GM21515 (cell line): ENCODE results near the gene RIT1.

Experiments
- ATAC-seq: cut with Tn5 transposase; IDR thresholded peaks from one replicate; pipeline ENCODE4 v1.9.1; 2021; ENCODE audit not compliant: unreplicated experiment

RIT1 gene

DNA sequence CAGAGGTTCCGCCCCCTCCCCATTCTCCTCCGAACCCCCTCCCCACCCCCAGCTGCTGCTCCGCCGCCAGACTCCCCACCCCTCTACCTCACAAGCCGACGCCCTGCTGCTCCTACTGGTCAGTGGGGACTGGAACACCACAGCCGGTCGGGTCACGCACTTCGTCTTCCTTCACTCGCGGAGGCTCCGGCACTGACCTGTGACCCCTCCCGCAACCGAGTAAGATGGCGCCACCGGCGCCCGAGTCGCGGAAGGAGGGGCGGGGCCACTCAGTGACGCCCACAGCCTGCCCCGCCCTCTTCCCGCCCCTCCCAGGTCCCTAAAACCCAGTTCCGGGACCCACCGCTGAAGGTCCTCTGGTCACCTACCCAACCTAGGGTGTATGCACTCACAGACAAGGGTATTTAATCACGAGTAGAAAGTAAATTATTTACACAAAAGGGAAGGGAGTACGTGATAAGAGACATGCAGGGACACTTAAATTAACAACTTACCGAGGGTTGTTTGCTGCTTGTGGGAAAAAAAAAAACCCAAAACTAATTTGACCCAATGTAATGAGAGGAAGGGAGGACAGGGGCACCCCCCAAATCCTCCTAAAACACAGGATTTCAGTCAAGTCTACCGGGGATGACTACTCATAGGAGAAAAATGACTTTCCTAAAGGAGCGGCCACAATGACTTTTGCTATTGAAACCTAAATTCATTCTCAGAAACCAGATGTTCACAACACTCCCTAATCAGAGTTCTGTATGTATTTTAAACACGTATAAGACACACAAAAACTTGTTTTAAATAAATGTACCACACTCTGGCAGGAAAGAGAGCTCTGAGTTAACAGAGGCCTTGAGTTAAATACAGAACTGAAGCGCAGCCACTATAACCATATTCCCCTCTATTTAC is at the start of gene RIT1:
Gene RIT1 (minus strand): TSS at position 194 of the 900 bp plus-strand sequence. CDS start 588 bp downstream, outside the sequence.
- peak; percentile 82 for ATAC-seq

GRCh38 chr1:155960081-155960745 is 49.1 kb upstream of the RIT1 start:
- ATAC-seq: no peak

- no peak for ATAC-seq
Observed at GRCh38 chr1:155957411-155957915, 46.3 kb upstream of the RIT1 start.

DNA sequence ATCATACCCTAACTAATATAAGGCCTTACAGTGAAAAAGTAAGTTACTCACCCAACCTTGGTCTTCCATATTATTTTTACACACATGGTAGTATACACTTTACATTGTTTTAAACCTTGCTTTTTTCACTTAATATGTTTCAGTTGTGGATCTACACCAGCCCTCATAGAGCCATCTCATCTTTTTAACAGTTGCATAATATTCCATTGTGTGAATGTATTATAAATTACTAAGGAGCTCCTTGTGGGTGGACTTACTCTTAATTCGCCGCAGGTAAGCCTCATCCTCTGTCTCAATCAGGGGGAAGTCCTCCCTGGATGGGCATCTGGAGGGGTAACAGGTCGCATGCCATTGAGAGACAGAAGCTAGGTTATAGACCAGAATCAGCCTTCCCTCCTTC is 43.5 kb upstream of the RIT1 start:
- no peak for ATAC-seq

DNA sequence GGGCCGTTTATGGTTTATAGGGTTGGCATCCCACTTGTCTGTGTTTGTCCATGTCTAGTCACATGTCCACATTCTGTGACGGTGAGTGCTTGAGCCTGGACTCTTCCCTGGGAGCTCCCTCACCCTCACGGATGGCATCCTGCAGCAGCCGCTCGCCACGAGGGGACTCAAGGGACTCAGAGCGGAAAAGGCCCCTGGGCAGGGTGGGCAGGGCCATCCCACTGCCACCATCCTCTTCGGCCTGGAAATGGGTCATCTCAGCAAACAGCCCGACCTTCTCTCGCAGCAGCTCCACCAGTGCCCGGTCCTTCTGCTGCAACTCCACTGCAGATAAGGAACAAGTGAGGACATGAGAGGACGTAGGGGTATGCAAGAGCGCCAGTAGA is 41.3 kb upstream of the RIT1 start:
- ATAC-seq: no peak

DNA sequence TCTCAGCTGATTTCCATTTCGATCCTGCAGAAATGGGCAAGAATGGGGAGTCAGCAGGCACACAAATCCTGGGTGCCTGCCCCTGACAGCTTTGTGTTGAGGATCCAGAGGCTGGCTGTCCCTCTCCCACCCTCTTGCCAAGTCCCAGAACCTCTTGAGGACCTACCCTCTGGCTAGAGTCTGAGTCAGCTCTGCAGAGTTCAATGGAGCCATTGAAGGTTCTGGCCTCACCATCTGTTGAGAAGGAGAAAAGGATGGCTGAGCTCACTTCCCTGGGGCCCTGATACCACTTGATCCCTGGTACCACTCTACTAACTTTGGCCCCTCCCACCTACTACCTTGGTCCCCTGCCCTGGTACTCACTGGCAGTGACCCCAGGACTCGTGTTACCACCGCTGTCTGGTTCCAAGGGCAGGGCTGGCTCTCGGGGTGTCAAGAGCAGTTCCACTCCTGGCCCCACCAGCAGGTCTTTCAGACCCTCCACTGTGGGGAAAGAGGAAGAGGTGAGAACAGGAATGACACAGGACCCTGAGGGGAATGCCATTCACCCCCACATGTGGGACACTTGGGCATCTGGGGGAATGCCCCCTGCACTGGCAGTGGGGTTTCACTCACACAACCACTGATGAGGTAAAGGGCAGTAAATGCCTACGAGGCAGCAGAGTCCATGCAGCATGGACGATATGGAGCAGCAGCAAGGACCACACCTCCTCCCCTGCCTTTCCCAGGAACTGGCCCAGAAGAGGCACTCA is 40.8 kb upstream of the RIT1 start:
- ATAC-seq: no peak

GRCh38 chr1:155950829-155951228 is 39.7 kb upstream of the RIT1 start:
- no peak for ATAC-seq

DNA sequence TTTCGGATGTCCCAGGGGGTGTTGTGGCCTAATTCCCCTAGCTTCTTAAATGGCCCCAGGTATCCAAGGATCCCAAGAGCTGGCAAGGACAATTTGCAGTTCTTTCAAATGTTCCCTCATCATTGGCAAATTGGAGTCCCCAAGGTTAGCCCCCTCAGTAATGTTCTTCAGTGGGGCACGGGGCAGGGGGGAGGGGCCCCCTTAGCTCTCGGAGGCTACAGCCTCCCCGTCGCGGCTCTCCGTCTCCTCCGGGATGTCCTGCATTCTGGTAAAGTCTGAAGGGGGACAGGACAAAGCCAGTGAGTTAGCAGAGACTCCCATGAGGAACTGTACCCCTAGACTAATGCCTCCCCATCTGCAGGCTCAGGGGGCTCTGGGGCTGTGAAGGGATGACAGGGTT is 36.6 kb upstream of the RIT1 start:
- no peak for ATAC-seq

GRCh38 chr1:155947292-155947691 is 36.1 kb upstream of the RIT1 start:
- no peak for ATAC-seq

GRCh38 chr1:155946633-155947219 is 35.6 kb upstream of the RIT1 start:
- peak; percentile 19 for ATAC-seq

DNA sequence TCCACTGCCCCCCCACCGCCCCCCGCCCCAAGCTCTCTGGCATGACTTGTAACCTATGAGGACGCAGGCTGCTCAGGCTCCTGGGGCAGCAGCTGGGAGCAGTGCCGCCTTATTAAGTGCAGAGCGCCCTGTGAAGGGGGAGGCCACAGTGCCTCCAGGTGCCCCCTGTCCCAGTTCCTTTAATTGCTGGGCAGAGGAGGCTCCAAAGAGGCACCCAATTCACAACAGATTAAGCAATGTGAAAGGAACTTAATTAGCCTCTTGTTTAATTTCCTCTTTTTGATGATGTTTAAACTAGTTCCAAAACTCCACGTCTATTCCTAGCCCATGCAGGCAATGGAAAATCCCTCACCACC is 33.3 kb upstream of the RIT1 start:
- no peak for ATAC-seq

GRCh38 chr1:155942578-155943141 is 31.5 kb upstream of the RIT1 start:
- no peak for ATAC-seq

- no peak for ATAC-seq
Observed at GRCh38 chr1:155941845-155942531, 30.8 kb upstream of the RIT1 start.

GRCh38 chr1:155940993-155941844 is 30.1 kb upstream of the RIT1 start, which contains the start of gene RXFP4:
TSS of gene RXFP4 (plus strand) at chr1:155941638. CDS start at chr1:155941710, 72 bp downstream.
- no peak for ATAC-seq

- no peak for ATAC-seq
Observed at GRCh38 chr1:155940482-155940992, 29.4 kb upstream of the RIT1 start.

GRCh38 chr1:155938220-155938627 is 27.1 kb upstream of the RIT1 start:
- no peak for ATAC-seq

DNA sequence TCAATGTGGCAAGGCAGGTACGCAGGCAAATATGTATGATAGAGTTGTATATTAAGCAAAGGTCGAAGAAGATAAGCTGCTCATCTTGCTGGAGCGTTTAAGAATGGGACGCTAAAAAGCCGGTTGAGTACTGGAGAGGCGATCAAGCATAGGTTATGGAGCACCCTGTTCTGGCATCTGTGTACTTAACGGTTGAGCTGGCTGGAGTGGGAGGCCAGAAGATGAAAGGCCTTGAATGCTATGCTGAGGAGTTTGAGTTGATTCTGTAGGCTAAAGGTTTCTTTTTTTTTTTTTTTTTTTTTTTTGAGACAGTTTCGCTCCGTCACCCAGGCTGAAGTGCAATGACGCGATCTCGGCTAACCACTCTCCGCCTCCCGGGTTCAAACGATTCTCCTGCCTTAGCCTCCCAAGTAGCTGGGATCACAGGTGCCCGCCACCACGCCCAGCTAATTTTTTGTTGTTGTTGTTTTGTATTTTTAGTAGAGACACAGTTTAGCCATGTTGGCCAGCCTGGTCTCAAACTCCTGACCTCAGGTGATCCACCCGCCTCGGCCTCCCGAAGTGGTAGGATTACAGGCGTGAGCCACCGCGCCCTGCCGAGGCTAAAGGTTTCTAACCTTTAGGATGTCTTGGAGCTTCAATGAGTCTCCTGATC is 23.9 kb upstream of the RIT1 start:
- ATAC-seq: no peak
